GM12865 (cell line): ENCODE results near the gene CNN2.

ENCODE experiments used
- DNase-seq: peaks from one replicate; pipeline ENCODE4 v3.0.0; 2010; ENCODE audit warnings: low read depth
- H3K4me3 ChIP-seq: 2 replicates; pipeline ENCODE4 v1.5.1; 2011; ENCODE audit warnings: mild to moderate bottlenecking, low read depth, low read length, control low read depth
- TF ChIP-seq, protein P1 (sequence below): IDR thresholded peaks from 2 replicates; pipeline ENCODE4 v1.5.1; 2011; ENCODE audit warnings: low read length, control low read depth, low read depth, inconsistent platforms; ENCODE audit not compliant: insufficient read depth; ENCODE audit errors: missing control alignments

Gene CNN2

DNA sequence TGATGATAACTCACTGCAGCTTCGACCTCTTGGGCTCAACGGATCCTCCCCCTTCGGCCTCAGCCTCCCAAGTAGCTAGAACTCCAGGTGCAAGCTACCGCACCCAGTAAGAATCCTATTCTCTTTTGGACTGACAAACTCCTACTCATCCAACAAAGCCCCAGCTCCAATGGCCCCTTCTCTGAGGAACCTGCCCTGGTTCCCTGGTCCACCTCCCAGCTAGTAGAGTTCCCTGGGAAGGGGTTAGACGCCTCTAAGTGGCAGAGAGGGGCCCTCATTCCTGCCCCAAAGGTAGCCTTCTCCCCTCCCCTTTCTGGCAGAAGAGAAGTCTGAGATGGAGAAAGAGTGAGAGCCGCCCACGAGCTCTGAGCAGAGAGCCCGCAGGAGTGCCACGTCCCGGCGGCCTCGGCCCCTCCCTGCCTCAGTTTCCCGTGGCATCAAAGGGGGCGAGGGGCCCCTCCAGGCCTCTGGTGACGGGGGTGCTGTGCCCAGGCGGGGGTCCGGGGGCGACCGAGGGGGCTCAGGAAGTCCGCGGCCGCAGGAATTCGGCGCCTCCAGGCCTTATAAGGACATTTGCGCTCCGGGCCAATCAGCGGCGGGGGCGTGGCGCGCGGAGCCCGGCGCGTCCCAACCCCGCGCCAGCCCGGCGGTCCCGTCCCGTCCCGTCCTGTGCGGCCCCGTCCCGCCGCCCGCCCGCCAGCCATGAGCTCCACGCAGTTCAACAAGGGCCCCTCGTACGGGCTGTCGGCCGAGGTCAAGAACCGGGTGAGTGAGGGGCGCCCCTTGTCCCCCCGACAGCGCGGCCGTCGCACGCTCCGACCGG lies at the start of gene CNN2:
CNN2 (plus strand) TSS at position 649 of the 823 bp plus-strand sequence; CDS start at position 703, 54 bp downstream.
- peak; percentile 84 for DNase-seq
- H3K4me3 ChIP-seq: peak within 1 kb of the TSS; percentile 100
- TF ChIP-seq, protein P1, sequence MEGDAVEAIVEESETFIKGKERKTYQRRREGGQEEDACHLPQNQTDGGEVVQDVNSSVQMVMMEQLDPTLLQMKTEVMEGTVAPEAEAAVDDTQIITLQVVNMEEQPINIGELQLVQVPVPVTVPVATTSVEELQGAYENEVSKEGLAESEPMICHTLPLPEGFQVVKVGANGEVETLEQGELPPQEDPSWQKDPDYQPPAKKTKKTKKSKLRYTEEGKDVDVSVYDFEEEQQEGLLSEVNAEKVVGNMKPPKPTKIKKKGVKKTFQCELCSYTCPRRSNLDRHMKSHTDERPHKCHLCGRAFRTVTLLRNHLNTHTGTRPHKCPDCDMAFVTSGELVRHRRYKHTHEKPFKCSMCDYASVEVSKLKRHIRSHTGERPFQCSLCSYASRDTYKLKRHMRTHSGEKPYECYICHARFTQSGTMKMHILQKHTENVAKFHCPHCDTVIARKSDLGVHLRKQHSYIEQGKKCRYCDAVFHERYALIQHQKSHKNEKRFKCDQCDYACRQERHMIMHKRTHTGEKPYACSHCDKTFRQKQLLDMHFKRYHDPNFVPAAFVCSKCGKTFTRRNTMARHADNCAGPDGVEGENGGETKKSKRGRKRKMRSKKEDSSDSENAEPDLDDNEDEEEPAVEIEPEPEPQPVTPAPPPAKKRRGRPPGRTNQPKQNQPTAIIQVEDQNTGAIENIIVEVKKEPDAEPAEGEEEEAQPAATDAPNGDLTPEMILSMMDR: no peak

DNA sequence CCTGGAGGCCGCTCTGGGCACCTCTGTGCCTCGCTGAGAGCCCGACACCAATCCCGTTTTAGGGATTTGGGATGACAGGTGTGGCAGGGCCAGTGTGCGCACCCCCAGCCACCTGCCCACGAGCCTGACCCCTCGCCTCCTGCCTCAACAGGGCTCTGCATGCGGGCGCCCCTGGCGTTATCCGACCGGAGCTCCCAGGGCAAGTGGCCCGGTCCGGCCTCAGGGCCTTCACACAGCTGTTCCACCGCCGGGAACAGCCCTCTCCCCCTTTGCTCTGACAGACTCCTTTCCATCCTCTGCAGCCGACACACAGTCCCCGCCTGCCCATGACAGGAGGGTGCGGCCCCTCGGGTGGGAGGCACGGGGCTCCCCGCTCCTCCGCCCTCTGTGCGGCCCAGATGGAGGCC lies 49.3 kb upstream of the CNN2 start:
- TF ChIP-seq, protein P1: no peak
- no peak for DNase-seq
- H3K4me3 ChIP-seq: no peak overlapping the region

DNA sequence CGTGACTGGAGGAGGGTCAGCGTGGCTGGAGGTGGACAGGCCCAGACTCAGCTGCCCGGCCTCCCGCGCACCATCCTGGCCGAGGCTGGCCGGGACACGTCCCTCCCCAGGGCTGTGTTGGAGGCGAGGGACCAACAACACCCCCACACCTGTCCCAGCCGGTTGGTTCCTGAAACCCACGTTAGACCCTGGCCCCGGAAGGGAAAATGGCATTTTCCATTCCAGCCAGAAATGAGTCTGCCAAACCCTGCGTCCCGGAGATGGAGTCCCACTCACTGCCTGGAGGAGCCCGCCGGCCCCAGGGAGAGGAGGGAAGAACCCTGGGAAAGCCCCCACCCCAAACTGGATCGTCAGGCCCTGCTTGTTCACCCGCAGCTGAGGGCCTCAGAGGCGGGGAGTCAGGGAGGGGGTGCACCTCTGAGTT lies 47.1 kb upstream of the CNN2 start:
- H3K4me3 ChIP-seq: no peak overlapping the region
- TF ChIP-seq, protein P1: no peak
- peak; percentile 47 for DNase-seq

DNA sequence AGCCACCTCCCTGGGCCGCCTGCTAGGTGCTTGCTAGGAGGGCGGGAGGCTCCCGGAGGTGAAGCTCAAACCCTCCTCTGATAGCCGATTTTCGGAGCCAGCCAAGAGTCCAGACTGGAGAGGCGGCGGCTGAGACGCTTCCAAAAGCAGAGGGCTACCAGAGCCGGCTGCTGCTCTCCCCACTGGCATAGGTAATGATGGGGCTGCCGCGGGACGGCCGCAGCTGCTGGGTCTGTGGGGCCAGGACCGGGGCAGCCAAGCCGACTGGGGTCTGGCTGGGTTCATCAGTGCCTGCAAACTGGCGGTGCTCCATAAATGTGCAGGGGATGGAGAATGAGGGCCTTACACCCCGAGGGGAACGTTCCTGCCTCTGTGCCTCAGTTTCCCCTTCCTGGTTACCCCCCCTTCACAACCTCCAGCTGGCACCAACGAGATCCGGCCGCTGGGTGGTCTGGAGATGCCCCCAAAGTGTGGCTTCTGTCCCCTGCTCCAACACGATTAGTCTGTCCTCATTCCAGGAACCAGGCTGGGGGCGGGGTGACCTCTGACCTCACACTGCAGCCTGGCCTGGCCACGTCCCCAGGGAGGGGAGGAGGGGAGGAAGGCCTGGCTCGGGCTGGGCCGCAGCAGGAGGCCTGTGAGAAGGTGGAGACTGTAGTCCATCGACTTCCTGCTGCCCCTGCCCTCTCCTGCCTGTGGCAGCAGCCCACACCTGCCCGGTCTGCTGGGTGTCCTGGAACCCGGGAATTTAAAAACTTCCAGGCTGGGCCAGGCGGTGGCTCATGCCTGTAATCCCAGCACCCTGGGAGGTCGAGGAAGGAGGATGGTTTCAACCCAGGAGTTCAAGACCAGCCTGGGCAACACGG lies 46.0 kb upstream of the CNN2 start:
- TF ChIP-seq, protein P1: no peak
- no peak for DNase-seq
- no peak overlapping the region for H3K4me3 ChIP-seq

DNA sequence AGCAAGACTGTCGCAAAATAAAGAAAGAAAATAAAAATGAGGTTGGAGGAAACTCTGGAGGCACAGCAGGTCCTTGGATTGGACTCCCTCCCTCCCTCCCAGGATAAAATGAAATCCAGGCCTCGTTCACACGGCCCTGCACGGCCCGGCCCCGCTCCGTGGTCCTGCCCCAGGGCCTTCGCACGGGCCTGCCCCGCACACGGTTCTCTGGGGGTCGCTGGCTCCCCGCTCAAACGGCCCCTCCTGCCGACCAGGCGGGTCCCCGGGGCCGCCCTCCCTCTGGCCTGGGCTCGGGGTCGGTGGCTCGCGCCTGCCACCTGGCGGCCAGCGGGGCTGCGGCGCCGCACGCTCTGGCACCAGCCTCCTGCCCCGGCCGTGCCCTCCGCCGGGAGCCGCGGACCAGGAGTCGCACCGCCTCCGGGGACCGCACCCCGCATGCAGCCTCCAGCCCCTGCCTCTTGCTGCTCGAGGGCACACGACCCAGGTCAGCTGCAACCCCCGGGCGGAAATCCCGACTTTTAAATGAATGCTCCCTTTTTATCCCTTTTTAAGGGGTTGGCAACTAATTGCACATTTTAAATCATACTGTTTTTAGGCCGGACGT lies 43.7 kb upstream of the CNN2 start:
- TF ChIP-seq, protein P1: peak; percentile 83
- no peak overlapping the region for H3K4me3 ChIP-seq
- DNase-seq: peak; percentile 81

DNA sequence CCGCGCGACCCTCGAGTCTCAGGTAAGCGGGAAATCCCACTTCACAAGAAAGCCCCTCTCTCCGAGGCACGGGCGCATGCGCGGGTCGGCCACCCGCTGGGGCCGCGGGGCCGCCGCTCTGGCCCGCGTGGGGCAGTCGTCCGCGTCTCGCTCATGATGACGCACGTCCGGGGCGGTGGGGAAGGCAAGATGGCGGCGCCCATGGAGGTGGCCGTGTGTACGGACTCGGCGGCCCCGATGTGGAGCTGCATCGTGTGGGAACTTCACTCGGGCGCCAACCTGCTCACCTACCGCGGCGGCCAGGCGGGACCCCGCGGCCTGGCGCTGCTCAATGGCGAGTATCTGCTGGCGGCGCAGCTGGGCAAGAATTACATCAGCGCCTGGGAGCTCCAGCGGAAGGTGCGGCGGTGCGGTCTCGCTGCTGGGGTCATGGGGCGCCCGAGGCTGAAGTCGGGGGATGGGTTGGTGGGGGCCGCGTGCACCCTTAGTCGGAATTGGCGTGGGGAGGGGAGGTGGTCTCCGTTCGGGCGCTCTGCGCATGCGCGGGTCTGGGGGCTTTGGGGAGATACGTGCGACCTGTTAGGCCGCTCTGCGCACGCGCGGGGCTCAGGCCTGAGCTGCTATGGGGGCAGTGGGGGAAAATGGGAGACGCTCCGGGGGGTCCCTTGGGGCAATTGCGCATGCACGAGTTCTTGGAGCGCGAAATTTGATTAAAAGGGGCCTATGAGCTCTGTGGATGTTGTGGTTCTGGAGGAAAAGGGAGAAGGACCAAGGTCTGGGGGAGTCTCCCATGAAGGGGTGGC lies 42.0 kb upstream of the CNN2 start, which contains the start of gene WDR18:
WDR18 (plus strand) TSS at position 181 of the 803 bp plus-strand sequence; CDS start at position 190, 9 bp downstream.
- peak; percentile 94 for DNase-seq
- TF ChIP-seq, protein P1: peak; percentile 12
- peak within 1 kb of the TSS; percentile 82 for H3K4me3 ChIP-seq
